HL-60 (cell line): ENCODE results near the gene SH3RF2.

Experiments used
- POLR2AphosphoS5 ChIP-seq: IDR thresholded peaks from 2 replicates; pipeline ENCODE4 v1.6.1; 2012; ENCODE audit warnings: low read depth
- SPI1 ChIP-seq: IDR thresholded peaks from 2 replicates; pipeline ENCODE4 v1.6.1; 2012; ENCODE audit warnings: low read depth, mild to moderate bottlenecking, borderline replicate concordance
- TF ChIP-seq, protein P1 (sequence below): IDR thresholded peaks from 2 replicates; pipeline ENCODE4 v1.6.1; 2012; ENCODE audit warnings: low read depth; ENCODE audit not compliant: insufficient replicate concordance
- TF ChIP-seq, protein P2 (sequence below): IDR thresholded peaks from one replicate; pipeline ENCODE4 v1.5.1; 2011; ENCODE audit warnings: low read length, control low read depth, inconsistent platforms; ENCODE audit not compliant: insufficient read depth

GRCh38 chr5:146025114-146025680, 88.8 kb downstream of the SH3RF2 start:
- TF ChIP-seq, protein P1, sequence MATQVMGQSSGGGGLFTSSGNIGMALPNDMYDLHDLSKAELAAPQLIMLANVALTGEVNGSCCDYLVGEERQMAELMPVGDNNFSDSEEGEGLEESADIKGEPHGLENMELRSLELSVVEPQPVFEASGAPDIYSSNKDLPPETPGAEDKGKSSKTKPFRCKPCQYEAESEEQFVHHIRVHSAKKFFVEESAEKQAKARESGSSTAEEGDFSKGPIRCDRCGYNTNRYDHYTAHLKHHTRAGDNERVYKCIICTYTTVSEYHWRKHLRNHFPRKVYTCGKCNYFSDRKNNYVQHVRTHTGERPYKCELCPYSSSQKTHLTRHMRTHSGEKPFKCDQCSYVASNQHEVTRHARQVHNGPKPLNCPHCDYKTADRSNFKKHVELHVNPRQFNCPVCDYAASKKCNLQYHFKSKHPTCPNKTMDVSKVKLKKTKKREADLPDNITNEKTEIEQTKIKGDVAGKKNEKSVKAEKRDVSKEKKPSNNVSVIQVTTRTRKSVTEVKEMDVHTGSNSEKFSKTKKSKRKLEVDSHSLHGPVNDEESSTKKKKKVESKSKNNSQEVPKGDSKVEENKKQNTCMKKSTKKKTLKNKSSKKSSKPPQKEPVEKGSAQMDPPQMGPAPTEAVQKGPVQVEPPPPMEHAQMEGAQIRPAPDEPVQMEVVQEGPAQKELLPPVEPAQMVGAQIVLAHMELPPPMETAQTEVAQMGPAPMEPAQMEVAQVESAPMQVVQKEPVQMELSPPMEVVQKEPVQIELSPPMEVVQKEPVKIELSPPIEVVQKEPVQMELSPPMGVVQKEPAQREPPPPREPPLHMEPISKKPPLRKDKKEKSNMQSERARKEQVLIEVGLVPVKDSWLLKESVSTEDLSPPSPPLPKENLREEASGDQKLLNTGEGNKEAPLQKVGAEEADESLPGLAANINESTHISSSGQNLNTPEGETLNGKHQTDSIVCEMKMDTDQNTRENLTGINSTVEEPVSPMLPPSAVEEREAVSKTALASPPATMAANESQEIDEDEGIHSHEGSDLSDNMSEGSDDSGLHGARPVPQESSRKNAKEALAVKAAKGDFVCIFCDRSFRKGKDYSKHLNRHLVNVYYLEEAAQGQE: no peak
- TF ChIP-seq, protein P2, sequence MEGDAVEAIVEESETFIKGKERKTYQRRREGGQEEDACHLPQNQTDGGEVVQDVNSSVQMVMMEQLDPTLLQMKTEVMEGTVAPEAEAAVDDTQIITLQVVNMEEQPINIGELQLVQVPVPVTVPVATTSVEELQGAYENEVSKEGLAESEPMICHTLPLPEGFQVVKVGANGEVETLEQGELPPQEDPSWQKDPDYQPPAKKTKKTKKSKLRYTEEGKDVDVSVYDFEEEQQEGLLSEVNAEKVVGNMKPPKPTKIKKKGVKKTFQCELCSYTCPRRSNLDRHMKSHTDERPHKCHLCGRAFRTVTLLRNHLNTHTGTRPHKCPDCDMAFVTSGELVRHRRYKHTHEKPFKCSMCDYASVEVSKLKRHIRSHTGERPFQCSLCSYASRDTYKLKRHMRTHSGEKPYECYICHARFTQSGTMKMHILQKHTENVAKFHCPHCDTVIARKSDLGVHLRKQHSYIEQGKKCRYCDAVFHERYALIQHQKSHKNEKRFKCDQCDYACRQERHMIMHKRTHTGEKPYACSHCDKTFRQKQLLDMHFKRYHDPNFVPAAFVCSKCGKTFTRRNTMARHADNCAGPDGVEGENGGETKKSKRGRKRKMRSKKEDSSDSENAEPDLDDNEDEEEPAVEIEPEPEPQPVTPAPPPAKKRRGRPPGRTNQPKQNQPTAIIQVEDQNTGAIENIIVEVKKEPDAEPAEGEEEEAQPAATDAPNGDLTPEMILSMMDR: no peak
- no peak for TF ChIP-seq POLR2AphosphoS5
- TF ChIP-seq SPI1: no peak
